Parathyroid adenoma (tissue), 2 donors: ENCODE measurements around the gene RBFOX1.

ENCODE experiments used
- H2AFZ ChIP-seq: fragments of 300-600 bp; sonication (generic); one replicate; pipeline ENCODE4 v1.7.0; 2017; ENCODE audit warnings: antibody characterized with exemption, mild to moderate bottlenecking
- H3K27ac ChIP-seq: fragments of 300-600 bp; sonication (generic); one replicate; pipeline ENCODE4 v1.7.0; 2017
- H3K27me3 ChIP-seq: fragments of 300-600 bp; sonication (generic); one replicate; pipeline ENCODE4 v1.7.0; 2017; ENCODE audit warnings: low read length; ENCODE audit not compliant: control insufficient read depth, insufficient read depth
- H3K36me3 ChIP-seq: fragments of 300-600 bp; sonication (generic); one replicate; pipeline ENCODE4 v1.7.0; 2017; ENCODE audit warnings: low read length; ENCODE audit not compliant: control insufficient read depth, insufficient read depth
- H3K4me1 ChIP-seq: fragments of 300-600 bp; sonication (generic); one replicate; pipeline ENCODE4 v1.7.0; 2017; ENCODE audit warnings: control low read depth
- H3K4me2 ChIP-seq: fragments of 300-600 bp; sonication (generic); one replicate; pipeline ENCODE4 v1.7.0; 2017; ENCODE audit warnings: low read length
- H3K4me3 ChIP-seq: fragments of 300-600 bp; sonication (generic); one replicate; pipeline ENCODE4 v1.7.0; 2017; ENCODE audit warnings: low read depth, low read length
- H3K79me2 ChIP-seq: fragments of 300-600 bp; sonication (generic); one replicate; pipeline ENCODE4 v1.7.0; 2017; ENCODE audit warnings: control low read depth
- H3K9ac ChIP-seq: fragments of 300-600 bp; sonication (generic); one replicate; pipeline ENCODE4 v1.7.0; 2017; ENCODE audit warnings: mild to moderate bottlenecking
- H3K9me3 ChIP-seq: fragments of 300-600 bp; sonication (generic); one replicate; pipeline ENCODE4 v1.7.0; 2017; ENCODE audit warnings: low read length; ENCODE audit not compliant: control insufficient read depth
- TF ChIP-seq, protein P1 (sequence below): fragments of 300-600 bp; sonication (generic); IDR thresholded peaks from one replicate; pipeline ENCODE4 v1.7.0; 2017; ENCODE audit warnings: antibody characterized with exemption, mild to moderate bottlenecking
- donor health status: primary hyperparathyroidism.

Gene RBFOX1

DNA sequence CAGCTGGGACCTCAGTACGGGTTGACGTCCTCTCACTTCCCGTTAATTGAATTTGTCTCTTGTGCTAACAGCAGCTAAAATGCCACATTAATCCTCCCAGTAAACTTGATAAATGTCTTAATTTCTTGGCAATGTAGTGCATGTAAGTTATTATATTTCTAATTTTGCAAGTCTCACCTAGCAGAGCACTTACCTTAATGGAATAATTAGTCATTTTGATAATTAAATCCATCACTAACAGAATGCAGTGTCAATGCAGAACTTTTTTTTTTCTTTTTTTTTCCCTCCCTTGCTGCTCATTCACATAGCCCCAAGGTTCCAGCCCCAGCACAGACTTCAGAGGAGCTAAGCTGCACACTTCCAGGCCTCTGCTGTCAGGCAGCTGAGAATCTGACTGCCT lies 376.5 kb downstream of the RBFOX1 start:
- Histone ChIP-seq H3K4me3 (no peak overlapping the region), H3K27me3 (no peaks in the 10 kb centered on the region), H3K4me2 (no peak overlapping the region), H3K4me1 (no peaks in the 10 kb centered on the region), H2AFZ (no peak overlapping the region), H3K27ac (no peak overlapping the region), H3K9me3 (no peaks in the 10 kb centered on the region), H3K9ac (no peak overlapping the region), H3K36me3 (no peaks in the 10 kb centered on the region), H3K79me2 (no peaks in the 10 kb centered on the region)
- TF ChIP-seq, protein P1, sequence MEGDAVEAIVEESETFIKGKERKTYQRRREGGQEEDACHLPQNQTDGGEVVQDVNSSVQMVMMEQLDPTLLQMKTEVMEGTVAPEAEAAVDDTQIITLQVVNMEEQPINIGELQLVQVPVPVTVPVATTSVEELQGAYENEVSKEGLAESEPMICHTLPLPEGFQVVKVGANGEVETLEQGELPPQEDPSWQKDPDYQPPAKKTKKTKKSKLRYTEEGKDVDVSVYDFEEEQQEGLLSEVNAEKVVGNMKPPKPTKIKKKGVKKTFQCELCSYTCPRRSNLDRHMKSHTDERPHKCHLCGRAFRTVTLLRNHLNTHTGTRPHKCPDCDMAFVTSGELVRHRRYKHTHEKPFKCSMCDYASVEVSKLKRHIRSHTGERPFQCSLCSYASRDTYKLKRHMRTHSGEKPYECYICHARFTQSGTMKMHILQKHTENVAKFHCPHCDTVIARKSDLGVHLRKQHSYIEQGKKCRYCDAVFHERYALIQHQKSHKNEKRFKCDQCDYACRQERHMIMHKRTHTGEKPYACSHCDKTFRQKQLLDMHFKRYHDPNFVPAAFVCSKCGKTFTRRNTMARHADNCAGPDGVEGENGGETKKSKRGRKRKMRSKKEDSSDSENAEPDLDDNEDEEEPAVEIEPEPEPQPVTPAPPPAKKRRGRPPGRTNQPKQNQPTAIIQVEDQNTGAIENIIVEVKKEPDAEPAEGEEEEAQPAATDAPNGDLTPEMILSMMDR = no peak

DNA sequence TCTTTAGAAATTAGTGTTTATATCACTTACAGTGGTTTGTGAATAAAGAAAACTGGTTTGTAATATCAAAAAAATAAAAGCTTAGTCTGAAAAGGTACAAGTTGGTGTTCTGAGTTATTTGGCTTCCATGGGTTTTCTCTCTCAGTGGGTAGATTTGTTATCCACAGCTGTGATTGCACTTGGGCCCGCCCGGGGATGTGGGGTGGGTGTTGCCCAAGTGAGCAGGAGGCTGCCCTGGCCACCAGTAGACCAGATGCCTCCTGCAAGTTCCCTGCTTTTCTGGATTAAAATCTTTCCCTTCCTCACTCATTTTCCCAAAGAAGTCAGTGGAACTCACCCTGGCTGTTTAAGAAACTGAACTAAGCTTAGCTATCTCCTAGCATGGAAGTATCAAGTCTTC lies 380.6 kb downstream of the RBFOX1 start:
- no peak overlapping the region for H3K4me2 ChIP-seq
- H3K27ac ChIP-seq = no peak overlapping the region
- no peak overlapping the region for H3K9ac ChIP-seq
- no peak overlapping the region for H3K4me3 ChIP-seq
- no peaks in the 10 kb centered on the region for H3K36me3 ChIP-seq
- H2AFZ ChIP-seq = no peak overlapping the region
- no peaks in the 10 kb centered on the region for H3K4me1 ChIP-seq
- no peaks in the 10 kb centered on the region for H3K79me2 ChIP-seq
- TF ChIP-seq, protein P1 = no peak
- H3K27me3 ChIP-seq = no peaks in the 10 kb centered on the region
- H3K9me3 ChIP-seq = no peaks in the 10 kb centered on the region

DNA sequence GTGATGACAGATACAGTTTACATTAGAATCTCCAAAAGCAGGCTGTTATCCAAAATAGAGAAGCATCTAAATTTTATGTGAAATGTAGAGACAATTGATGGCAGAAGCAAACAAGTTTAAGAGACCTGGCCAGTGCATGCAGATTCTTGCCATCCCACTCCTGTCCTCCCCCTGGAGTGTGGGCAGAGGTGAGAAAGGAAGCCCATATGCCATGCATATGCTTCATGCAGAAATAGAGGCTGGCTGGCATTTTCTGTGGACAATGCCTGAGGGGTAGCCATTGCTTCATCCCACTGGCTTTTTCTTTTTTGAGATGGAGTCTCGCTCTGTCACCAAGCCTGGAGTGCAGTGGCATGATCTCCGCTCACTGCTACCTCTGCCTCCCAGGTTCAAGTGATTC lies 382.1 kb downstream of the RBFOX1 start:
- Histone ChIP-seq H3K9me3 (no peaks in the 10 kb centered on the region), H3K4me2 (no peak overlapping the region), H3K9ac (no peak overlapping the region), H3K4me1 (no peaks in the 10 kb centered on the region), H3K4me3 (no peak overlapping the region), H3K27ac (no peak overlapping the region), H3K36me3 (no peaks in the 10 kb centered on the region), H2AFZ (no peak overlapping the region), H3K27me3 (no peaks in the 10 kb centered on the region), H3K79me2 (no peaks in the 10 kb centered on the region)
- TF ChIP-seq, protein P1 = no peak

DNA sequence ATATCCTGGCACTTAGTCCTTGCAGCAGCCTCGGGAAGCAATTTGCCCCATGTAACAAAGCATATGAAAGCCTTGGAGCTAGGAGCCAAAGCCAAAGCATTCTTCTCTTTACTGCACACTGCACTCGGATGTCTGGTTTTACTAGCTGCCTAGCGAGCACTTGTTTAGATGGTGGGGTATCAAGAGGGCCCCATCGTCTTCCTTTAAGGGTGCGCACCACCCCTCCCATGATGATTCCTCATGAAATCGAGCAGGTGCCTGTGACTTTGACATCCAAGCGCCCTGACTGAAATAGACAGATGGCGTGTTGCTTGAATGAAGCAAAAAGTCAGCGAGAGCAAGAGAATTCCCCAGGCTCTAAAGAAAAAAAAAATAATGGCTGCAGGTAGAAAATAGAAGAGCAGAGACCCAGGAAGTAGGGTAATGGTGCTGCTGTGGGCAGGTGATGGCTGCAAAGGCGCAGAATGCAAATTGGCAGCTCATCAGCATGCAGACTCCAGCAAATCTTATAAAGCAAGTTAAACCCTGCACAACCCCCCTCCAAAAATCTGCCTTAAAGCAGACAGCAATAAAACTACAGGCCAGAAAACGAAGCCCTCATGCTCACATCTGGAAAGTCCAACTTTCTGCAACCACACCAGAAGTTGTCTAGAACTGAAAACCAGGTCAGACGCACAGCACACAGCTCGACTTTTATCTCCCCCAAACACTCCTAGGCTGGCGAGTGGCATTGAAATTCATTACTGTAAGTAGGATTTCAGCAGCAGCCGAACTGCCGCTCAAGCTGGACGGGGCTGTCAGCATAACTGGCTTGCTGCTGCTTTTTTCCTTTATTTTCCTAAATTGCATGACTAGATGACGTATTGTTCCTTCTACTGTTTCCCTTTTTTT lies 384.3 kb downstream of the RBFOX1 start:
- no peaks in the 10 kb centered on the region for H3K36me3 ChIP-seq
- H3K4me2 ChIP-seq = no peak overlapping the region
- H3K4me1 ChIP-seq = no peaks in the 10 kb centered on the region
- H3K27ac ChIP-seq = no peak overlapping the region
- no peak overlapping the region for H3K4me3 ChIP-seq
- no peak overlapping the region for H3K9ac ChIP-seq
- H3K79me2 ChIP-seq = no peaks in the 10 kb centered on the region
- no peaks in the 10 kb centered on the region for H3K9me3 ChIP-seq
- TF ChIP-seq, protein P1 = no peak
- H3K27me3 ChIP-seq = no peaks in the 10 kb centered on the region
- H2AFZ ChIP-seq = no peak overlapping the region

DNA sequence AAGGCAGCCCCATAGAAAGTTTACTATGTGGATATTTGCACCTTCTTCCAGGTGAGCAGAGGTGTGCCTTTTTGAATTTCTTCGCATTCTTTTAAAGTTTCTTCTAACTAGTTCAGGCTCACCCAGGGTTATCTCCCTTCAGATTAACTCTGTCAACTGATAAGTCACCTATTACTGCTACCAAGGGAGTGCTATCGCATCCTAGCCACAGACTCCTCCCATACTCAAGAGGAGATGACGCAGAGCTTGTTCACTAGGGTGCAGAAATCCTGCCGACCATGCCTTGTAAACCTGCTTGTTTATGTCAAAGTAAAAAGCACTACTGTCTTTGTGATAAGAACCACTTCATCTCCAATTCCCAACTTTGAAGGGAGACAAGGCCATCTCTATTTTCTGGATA lies 390.1 kb downstream of the RBFOX1 start:
- no peak overlapping the region for H3K4me3 ChIP-seq
- H3K79me2 ChIP-seq = no peaks in the 10 kb centered on the region
- H3K9ac ChIP-seq = no peak overlapping the region
- H3K4me2 ChIP-seq = no peak overlapping the region
- H3K9me3 ChIP-seq = no peaks in the 10 kb centered on the region
- no peaks in the 10 kb centered on the region for H3K27me3 ChIP-seq
- H2AFZ ChIP-seq = no peak overlapping the region
- H3K36me3 ChIP-seq = no peaks in the 10 kb centered on the region
- no peaks in the 10 kb centered on the region for H3K4me1 ChIP-seq
- TF ChIP-seq, protein P1 = no peak
- no peak overlapping the region for H3K27ac ChIP-seq
